SK-N-SH treated with all-trans-retinoic acid at 6 μM for 48 hours (cell line): ENCODE results near the gene MFN2.

Experiments used
- ATAC-seq: fragments of 200-7000 bp; cut with Tn5 transposase; 3 replicates; pipeline ENCODE4 v1.9.1; 2020; ENCODE audit warnings: mild to moderate bottlenecking, moderate library complexity
- ARNTL ChIP-seq: fragments of 450-650 bp; formaldehyde crosslinking; IDR thresholded peaks from 2 replicates; pipeline ENCODE4 v1.5.0; 2020; ENCODE audit warnings: low read depth, mild to moderate bottlenecking, moderate library complexity, borderline replicate concordance
- BACH2 ChIP-seq: fragments of 250-450 bp; sonication (Bioruptor Pico); IDR thresholded peaks from 2 replicates; pipeline ENCODE4 v1.9.0; 2021; ENCODE audit warnings: mild to moderate bottlenecking, borderline replicate concordance
- CSDC2 ChIP-seq: fragments of 250-450 bp; sonication (Bioruptor Pico); IDR thresholded peaks from 2 replicates; pipeline ENCODE4 v1.5.0; 2020; ENCODE audit warnings: mild to moderate bottlenecking, moderate library complexity
- ESRRG ChIP-seq: fragments of 250-450 bp; sonication (Bioruptor Pico); IDR thresholded peaks from 2 replicates; pipeline ENCODE4 v1.6.1; 2021; ENCODE audit warnings: mild to moderate bottlenecking
- GLIS3 ChIP-seq: fragments of 250-450 bp; sonication (Bioruptor Pico); IDR thresholded peaks from 2 replicates; pipeline ENCODE4 v1.5.0; 2020; ENCODE audit warnings: mild to moderate bottlenecking, moderate library complexity
- ISL1 ChIP-seq: fragments of 250-450 bp; sonication (Bioruptor Pico); IDR thresholded peaks from 2 replicates; pipeline ENCODE4 v2.1.2; 2022; ENCODE audit warnings: mild to moderate bottlenecking, moderate library complexity
- OSR1 ChIP-seq: fragments of 250-450 bp; sonication (Bioruptor Pico); IDR thresholded peaks from 2 replicates; pipeline ENCODE4 v1.8.0; 2022; ENCODE audit warnings: moderate library complexity, mild to moderate bottlenecking, inconsistent platforms
- PPARA ChIP-seq: fragments of 250-450 bp; sonication (Bioruptor Pico); IDR thresholded peaks from 2 replicates; pipeline ENCODE4 v1.5.0; 2020; ENCODE audit warnings: mild to moderate bottlenecking, borderline replicate concordance
- RARB ChIP-seq: fragments of 250-450 bp; sonication (Bioruptor Pico); IDR thresholded peaks from 2 replicates; pipeline ENCODE4 v1.8.0; 2021; ENCODE audit warnings: mild to moderate bottlenecking, moderate library complexity
- SNAI2 ChIP-seq: fragments of 250-450 bp; sonication (Bioruptor Pico); IDR thresholded peaks from 2 replicates; pipeline ENCODE4 v1.5.0; 2020; ENCODE audit warnings: mild to moderate bottlenecking, moderate library complexity
- ZFP3 ChIP-seq: fragments of 250-450 bp; sonication (Bioruptor Pico); IDR thresholded peaks from 2 replicates; pipeline ENCODE4 v1.5.0; 2020; ENCODE audit warnings: mild to moderate bottlenecking, moderate library complexity
- ZFP30 ChIP-seq: fragments of 450-650 bp; formaldehyde crosslinking; IDR thresholded peaks from 2 replicates; pipeline ENCODE4 v1.5.0; 2022; ENCODE audit warnings: mild to moderate bottlenecking, moderate library complexity
- ZNF565 ChIP-seq: fragments of 450-650 bp; formaldehyde crosslinking; conservative IDR thresholded peaks from 2 replicates; pipeline ENCODE4 v1.5.0; 2020; ENCODE audit warnings: low read depth, mild to moderate bottlenecking, moderate library complexity
- ZNF70 ChIP-seq: fragments of 450-650 bp; formaldehyde crosslinking; IDR thresholded peaks from 2 replicates; pipeline ENCODE4 v1.5.0; 2020; ENCODE audit warnings: mild to moderate bottlenecking, moderate library complexity
- ZNF8 ChIP-seq: fragments of 450-650 bp; formaldehyde crosslinking; IDR thresholded peaks from 2 replicates; pipeline ENCODE4 v1.5.0; 2020; ENCODE audit warnings: mild to moderate bottlenecking, moderate library complexity
- TF ChIP-seq, protein P1 (sequence below): fragments of 250-450 bp; sonication (Bioruptor Pico); IDR thresholded peaks from 2 replicates; pipeline ENCODE4 v1.8.0; 2020; ENCODE audit warnings: mild to moderate bottlenecking, moderate library complexity, borderline replicate concordance
- TF ChIP-seq, protein P2 (sequence below): fragments of 250-450 bp; sonication (Bioruptor Pico); IDR thresholded peaks from 2 replicates; pipeline ENCODE4 v1.5.1; 2021; ENCODE audit warnings: mild to moderate bottlenecking, moderate library complexity
- TF ChIP-seq, protein P3 (sequence below): fragments of 250-450 bp; sonication (Bioruptor Pico); IDR thresholded peaks from 2 replicates; pipeline ENCODE4 v1.5.1; 2020; ENCODE audit warnings: low read depth, mild to moderate bottlenecking, moderate library complexity

MFN2 gene

DNA sequence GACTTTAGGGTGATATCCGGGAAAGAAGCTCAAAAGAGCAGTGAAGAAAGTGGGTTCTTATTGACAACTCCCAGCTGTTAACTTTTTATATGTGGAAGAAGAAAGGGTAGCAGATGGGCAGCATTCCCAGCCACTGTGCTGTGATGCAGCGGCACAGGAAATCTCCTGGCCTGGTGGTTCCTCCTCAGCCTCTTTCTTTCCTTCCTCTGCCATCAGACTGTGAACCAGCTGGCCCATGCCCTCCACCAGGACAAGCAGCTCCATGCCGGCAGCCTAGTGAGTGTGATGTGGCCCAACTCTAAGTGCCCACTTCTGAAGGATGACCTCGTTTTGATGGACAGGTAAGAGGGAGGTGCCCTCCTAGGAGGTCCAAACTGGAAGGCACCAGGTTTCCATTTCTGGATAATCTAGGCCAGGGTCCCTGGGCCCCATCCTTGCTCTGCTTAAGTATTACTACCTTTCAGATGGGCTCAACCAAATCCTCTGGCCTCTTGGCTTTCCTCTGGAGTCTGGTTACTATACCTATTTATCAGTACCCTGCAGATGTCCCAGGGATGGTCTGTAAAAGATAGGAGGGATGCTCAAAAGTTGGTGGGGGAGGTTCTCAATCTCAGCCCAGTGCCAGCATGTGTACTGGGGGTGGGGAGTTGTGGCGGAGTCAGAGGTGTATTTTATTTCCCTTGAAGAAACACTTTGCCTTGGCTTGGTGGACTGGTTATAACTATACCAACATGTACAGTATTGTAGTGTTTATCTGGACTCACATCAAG, 17.0 kb downstream of the MFN2 start (continued):
- TF ChIP-seq, protein P1, sequence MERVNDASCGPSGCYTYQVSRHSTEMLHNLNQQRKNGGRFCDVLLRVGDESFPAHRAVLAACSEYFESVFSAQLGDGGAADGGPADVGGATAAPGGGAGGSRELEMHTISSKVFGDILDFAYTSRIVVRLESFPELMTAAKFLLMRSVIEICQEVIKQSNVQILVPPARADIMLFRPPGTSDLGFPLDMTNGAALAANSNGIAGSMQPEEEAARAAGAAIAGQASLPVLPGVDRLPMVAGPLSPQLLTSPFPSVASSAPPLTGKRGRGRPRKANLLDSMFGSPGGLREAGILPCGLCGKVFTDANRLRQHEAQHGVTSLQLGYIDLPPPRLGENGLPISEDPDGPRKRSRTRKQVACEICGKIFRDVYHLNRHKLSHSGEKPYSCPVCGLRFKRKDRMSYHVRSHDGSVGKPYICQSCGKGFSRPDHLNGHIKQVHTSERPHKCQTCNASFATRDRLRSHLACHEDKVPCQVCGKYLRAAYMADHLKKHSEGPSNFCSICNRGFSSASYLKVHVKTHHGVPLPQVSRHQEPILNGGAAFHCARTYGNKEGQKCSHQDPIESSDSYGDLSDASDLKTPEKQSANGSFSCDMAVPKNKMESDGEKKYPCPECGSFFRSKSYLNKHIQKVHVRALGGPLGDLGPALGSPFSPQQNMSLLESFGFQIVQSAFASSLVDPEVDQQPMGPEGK, result no peak
- no peak for TF ChIP-seq ZNF565 (CRISPR knock-in tag)
- TF ChIP-seq, all 23 proteins: peak for 0

DNA sequence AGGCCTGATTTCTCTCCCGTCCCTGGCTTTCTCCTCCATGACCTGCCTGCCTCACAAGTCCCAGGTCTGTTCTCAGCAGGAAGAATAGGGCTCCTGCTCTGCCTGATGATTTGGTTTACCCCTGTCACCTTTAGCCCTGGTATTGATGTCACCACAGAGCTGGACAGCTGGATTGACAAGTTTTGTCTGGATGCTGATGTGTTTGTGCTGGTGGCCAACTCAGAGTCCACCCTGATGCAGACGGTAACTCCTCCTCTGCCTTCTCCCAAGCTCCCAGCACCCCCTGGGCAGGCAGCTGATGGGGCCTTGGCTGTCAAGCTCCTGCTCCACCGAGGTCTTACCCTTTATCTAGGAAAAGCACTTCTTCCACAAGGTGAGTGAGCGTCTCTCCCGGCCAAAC, 18.4 kb downstream of the MFN2 start:
- TF ChIP-seq GLIS3 (CRISPR knock-in tag), result no peak
- TF ChIP-seq, protein P1, result no peak
- no peak for TF ChIP-seq ESRRG
- no peak for TF ChIP-seq ZNF70 (CRISPR knock-in tag)
- TF ChIP-seq, protein P2, sequence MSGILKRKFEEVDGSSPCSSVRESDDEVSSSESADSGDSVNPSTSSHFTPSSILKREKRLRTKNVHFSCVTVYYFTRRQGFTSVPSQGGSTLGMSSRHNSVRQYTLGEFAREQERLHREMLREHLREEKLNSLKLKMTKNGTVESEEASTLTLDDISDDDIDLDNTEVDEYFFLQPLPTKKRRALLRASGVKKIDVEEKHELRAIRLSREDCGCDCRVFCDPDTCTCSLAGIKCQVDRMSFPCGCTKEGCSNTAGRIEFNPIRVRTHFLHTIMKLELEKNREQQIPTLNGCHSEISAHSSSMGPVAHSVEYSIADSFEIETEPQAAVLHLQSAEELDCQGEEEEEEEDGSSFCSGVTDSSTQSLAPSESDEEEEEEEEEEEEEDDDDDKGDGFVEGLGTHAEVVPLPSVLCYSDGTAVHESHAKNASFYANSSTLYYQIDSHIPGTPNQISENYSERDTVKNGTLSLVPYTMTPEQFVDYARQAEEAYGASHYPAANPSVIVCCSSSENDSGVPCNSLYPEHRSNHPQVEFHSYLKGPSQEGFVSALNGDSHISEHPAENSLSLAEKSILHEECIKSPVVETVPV, result no peak
- no peak for TF ChIP-seq RARB (CRISPR knock-in tag)
- TF ChIP-seq ZFP3 (CRISPR knock-in tag), result no peak
- TF ChIP-seq SNAI2 (CRISPR knock-in tag), result no peak
- no peak for TF ChIP-seq CSDC2 (CRISPR knock-in tag)
- no peak for ATAC-seq

DNA sequence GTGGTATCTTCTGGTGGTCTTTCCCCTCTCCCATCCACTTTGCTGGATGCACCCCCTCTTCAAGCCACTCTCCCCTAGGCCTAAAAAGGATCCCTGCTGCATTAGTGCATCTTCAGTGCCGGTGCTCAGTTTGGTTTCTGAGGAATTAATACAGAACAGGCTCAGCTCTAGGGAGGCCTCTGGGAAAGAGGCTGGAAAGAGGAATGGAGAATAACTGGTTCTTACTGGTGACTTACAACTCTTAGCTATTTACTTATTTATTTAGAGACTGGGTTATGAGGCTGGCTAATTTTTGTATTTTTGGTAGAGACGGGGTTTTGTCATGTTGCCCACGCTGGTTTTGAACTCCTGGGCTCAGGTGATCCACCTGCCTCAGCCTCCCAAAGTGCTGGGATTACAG, 19.0 kb downstream of the MFN2 start:
- TF ChIP-seq OSR1 (CRISPR knock-in tag) (no peak), CSDC2 (CRISPR knock-in tag) (no peak), RARB (CRISPR knock-in tag) (no peak), PPARA (CRISPR knock-in tag) (no peak), ARNTL (no peak), ISL1 (CRISPR knock-in tag) (no peak)
- TF ChIP-seq, protein P2, result no peak
- TF ChIP-seq, protein P3, sequence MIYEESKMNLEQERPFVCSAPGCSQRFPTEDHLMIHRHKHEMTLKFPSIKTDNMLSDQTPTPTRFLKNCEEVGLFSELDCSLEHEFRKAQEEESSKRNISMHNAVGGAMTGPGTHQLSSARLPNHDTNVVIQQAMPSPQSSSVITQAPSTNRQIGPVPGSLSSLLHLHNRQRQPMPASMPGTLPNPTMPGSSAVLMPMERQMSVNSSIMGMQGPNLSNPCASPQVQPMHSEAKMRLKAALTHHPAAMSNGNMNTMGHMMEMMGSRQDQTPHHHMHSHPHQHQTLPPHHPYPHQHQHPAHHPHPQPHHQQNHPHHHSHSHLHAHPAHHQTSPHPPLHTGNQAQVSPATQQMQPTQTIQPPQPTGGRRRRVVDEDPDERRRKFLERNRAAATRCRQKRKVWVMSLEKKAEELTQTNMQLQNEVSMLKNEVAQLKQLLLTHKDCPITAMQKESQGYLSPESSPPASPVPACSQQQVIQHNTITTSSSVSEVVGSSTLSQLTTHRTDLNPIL (CRISPR knock-in tag), result no peak
- ATAC-seq, result no peak

DNA sequence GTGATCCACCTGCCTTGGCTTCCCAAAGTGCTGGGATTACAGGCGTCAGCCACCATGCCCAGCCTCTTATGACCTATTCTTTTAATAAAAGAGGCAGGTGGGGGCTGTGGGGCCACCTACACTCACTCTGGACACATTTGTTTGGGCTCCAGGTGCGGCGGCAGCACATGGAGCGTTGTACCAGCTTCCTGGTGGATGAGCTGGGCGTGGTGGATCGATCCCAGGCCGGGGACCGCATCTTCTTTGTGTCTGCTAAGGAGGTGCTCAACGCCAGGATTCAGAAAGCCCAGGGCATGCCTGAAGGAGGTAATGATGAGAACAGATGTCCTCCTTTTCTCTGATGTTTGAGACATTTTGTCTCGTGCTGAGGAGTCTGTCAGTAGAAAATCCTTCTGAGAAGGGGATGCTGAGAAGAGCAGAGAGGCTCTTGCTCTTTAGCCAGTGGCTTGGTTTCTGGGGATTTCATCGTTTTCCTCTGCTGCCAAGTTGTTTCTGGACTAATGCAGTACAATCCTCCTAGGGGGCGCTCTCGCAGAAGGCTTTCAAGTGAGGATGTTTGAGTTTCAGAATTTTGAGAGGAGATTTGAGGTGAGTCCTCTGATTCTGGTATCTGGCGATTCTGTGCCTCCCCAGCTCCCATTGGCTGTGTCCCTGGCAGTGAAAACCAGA, 21.1 kb downstream of the MFN2 start:
- TF ChIP-seq BACH2 (CRISPR knock-in tag), result no peak
- no peak for TF ChIP-seq OSR1 (CRISPR knock-in tag)
- TF ChIP-seq, all 23 proteins: peak for 0
- no peak; the same call in 1 of the 3 replicates for ATAC-seq

DNA sequence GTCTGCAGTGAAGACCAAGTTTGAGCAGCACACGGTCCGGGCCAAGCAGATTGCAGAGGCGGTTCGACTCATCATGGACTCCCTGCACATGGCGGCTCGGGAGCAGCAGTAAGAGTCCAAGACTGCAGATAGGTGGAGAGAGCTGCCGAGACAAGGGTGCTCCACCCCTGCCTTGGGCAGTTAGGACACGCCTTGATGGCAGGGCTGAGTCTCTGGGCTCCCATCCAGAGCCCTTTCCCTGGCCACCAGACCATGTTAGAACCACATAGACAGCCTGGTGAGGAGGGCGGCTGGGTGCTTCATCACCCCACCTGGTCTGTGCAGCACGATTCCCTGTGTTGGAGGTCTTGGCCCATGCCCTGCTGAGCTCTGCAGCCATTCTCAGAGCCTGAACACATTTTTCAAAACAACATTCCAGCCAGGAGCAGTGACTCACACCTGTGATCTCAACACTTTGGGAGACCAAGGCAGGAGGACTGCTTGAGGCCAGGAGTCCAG, 21.8 kb downstream of the MFN2 start:
- ATAC-seq, result no peak; the same call in 2 of the 3 replicates
- TF ChIP-seq ISL1 (CRISPR knock-in tag), result no peak
- TF ChIP-seq SNAI2 (CRISPR knock-in tag), result no peak
- TF ChIP-seq, protein P1, result no peak
- TF ChIP-seq OSR1 (CRISPR knock-in tag), result no peak
- no peak for TF ChIP-seq ZFP30 (CRISPR knock-in tag)
- TF ChIP-seq ARNTL, result no peak
- TF ChIP-seq ZNF8 (CRISPR knock-in tag), result no peak
- no peak for TF ChIP-seq ESRRG
- TF ChIP-seq, protein P3 (CRISPR knock-in tag), result no peak
